Glutamatergic neuron (in vitro differentiated cells): ENCODE data around the gene CCDC74B. TPM values are rescaled to one million over a fixed set of nuclear protein-coding genes. Genes with fewer than 3 reads are reported as not detected.
"Not testable (repeated sequence)": the region's sequence is repeated elsewhere in the genome, so short reads cannot be mapped to it uniquely, and the experiment has no call there.

Experiments used
- DNase-seq: peaks from one replicate; pipeline ENCODE4 v3.0.0; 2022
- H3K27ac Mint-ChIP-seq: one replicate; pipeline ENCODE4 v1.8.0; 2020; ENCODE audit warnings: mild to moderate bottlenecking, mixed read lengths, inconsistent platforms; ENCODE audit not compliant: unreplicated experiment
- H3K27me3 Mint-ChIP-seq: one replicate; pipeline ENCODE4 v1.8.0; 2020; ENCODE audit warnings: mild to moderate bottlenecking, moderate library complexity, mixed read lengths, inconsistent platforms; ENCODE audit not compliant: unreplicated experiment
- H3K36me3 Mint-ChIP-seq: one replicate; pipeline ENCODE4 v1.8.0; 2020; ENCODE audit warnings: mild to moderate bottlenecking, mixed read lengths, inconsistent platforms; ENCODE audit not compliant: unreplicated experiment
- H3K4me1 Mint-ChIP-seq: one replicate; pipeline ENCODE4 v1.8.0; 2020; ENCODE audit warnings: mild to moderate bottlenecking, low read depth, mixed read lengths, inconsistent platforms; ENCODE audit not compliant: unreplicated experiment
- H3K4me3 Mint-ChIP-seq: one replicate; pipeline ENCODE4 v1.8.0; 2020; ENCODE audit warnings: mild to moderate bottlenecking, mixed read lengths, inconsistent platforms; ENCODE audit not compliant: unreplicated experiment
- H3K9me3 Mint-ChIP-seq: one replicate; pipeline ENCODE4 v1.8.0; 2020; ENCODE audit warnings: mild to moderate bottlenecking, moderate library complexity, mixed read lengths, inconsistent platforms; ENCODE audit not compliant: unreplicated experiment
- total RNA-seq: library from RNA; stranded (reverse); fragmentation: NEBNext Ultra II Directional; extraction: Animal tissue kit (Norgen Biotek cat#: 25700); gene quantifications from one replicate; pipeline ENCODE4 v1.2.1, GENCODE V29; 2021; ENCODE audit not compliant: unreplicated experiment
- TF ChIP-seq, protein P1 (sequence below): fragments of 200-600 bp; sonication (generic); IDR thresholded peaks from one replicate; pipeline ENCODE4 v1.5.0; 2021; ENCODE audit not compliant: partially characterized antibody, unreplicated experiment

CCDC74B gene
- total RNA-seq, 1 donor from 2014 or later, result 0.29 TPM

GRCh38 chr2:130186391-130186790 is 41.5 kb upstream of the CCDC74B start:
- DNase-seq, result no peak
- TF ChIP-seq, protein P1, sequence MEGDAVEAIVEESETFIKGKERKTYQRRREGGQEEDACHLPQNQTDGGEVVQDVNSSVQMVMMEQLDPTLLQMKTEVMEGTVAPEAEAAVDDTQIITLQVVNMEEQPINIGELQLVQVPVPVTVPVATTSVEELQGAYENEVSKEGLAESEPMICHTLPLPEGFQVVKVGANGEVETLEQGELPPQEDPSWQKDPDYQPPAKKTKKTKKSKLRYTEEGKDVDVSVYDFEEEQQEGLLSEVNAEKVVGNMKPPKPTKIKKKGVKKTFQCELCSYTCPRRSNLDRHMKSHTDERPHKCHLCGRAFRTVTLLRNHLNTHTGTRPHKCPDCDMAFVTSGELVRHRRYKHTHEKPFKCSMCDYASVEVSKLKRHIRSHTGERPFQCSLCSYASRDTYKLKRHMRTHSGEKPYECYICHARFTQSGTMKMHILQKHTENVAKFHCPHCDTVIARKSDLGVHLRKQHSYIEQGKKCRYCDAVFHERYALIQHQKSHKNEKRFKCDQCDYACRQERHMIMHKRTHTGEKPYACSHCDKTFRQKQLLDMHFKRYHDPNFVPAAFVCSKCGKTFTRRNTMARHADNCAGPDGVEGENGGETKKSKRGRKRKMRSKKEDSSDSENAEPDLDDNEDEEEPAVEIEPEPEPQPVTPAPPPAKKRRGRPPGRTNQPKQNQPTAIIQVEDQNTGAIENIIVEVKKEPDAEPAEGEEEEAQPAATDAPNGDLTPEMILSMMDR, result no peak
- no peak overlapping the region for H3K4me3 Mint-ChIP-seq
- no peak overlapping the region for H3K27ac Mint-ChIP-seq
- no peaks in the 10 kb centered on the region for H3K36me3 Mint-ChIP-seq
- H3K4me1 Mint-ChIP-seq, result peaks cover 18% of the 10 kb centered on the region
- peaks cover 10% of the 10 kb centered on the region for H3K27me3 Mint-ChIP-seq
- no peaks in the 10 kb centered on the region for H3K9me3 Mint-ChIP-seq

DNA sequence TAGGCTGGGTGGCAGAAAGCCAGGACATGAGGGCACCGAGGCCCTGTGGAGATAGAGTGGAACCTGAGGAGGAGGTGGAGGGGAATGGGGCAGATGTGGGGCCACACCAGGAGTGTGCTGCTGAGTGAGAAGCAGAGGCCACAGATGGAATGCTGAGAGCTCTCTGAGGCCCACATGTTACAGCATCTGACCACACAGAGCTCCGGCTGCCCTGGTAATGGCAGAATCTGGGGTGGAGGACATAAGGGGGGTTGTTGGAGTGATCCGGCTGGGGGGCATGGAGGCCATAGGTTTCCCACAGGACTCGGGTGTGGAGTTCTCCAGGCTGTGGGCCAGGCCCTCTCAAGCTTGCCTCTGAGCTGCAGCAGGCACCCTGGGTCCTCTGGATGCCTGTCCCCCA is 41.0 kb upstream of the CCDC74B start:
- H3K4me1 Mint-ChIP-seq, result peaks cover 18% of the 10 kb centered on the region

DNA sequence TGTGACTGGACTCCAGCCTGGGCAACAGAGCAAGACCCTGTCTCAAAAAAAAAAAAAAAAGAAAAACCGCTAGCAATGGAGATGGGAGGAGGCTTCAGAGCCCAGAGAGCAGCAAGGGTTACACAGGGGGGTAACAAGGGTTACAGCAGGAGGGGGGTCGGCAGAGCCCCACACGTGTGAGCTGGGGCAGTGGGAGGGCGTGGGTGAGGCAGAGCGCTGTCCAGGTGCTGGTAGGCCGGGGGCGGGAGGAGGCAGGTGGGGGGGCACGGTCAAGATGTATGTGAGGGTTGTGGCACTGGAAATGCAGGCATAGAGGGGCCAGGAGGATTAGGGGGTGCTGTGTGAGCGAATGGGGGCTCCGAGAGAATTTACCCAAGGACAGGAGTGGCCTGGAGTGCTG is 40.5 kb upstream of the CCDC74B start:
- TF ChIP-seq, protein P1, result no peak
- H3K4me1 Mint-ChIP-seq, result peaks cover 20% of the 10 kb centered on the region
- no peak overlapping the region for H3K4me3 Mint-ChIP-seq
- peaks cover 5% of the 10 kb centered on the region for H3K9me3 Mint-ChIP-seq
- H3K36me3 Mint-ChIP-seq, result no peaks in the 10 kb centered on the region
- no peak for DNase-seq
- H3K27ac Mint-ChIP-seq, result peak overlapping the region; percentile 28
- peaks cover 14% of the 10 kb centered on the region for H3K27me3 Mint-ChIP-seq

More for the DNA sequence above, 41.0 kb upstream of the CCDC74B start:
- Mint-ChIP-seq H3K27me3 (peaks cover 12% of the 10 kb centered on the region), H3K4me3 (no peak overlapping the region), H3K9me3 (peaks cover under 1% of the 10 kb centered on the region), H3K27ac (peak overlapping the region; percentile 28), H3K36me3 (no peaks in the 10 kb centered on the region)
- TF ChIP-seq, protein P1, result no peak
- no peak for DNase-seq

DNA sequence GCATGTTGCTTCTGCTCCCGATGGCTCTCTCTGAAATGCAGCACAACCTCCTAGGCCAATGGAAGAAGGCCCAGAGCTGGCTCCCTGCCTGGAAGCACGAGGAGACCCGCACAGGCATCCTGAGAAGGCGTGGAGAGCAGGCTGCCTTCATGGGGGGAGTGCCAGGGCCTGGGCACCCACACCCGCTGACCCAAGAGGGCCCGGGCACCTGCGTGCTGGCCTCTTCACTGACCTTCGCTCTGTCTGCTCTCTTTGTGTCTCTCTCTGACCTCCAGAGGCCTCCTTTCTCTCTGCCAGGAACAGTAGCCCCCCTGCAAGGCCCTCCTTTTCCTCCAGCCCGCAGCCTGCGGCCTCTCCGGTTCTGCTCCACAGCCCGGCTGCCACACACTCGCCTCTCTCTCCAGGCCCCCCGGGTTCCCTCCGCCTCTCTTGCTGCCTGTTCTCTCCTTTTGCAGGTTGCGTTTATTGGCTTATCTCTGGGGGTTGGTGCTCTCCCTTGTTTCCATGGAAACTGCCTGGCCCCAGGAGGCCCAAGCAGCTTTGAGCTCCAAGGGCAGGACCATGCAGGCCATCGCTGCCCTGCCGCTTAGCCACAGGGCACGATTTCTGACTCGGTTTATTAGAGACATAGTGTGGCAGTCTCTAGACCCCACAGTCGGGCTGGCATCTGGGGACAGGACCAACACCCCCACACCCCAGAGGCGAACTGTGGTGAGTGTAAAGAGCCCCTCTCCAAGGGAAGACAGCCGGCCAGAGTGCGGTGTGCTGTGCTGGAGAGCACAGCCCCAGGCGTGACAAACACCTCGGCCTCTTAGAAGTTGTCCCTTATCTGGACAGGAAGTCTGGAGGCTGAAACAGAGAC is 38.8 kb upstream of the CCDC74B start:
- H3K4me3 Mint-ChIP-seq, result peak overlapping the region; percentile 86
- H3K27me3 Mint-ChIP-seq, result peaks cover 14% of the 10 kb centered on the region
- DNase-seq, result peak; percentile 81
- H3K9me3 Mint-ChIP-seq, result peaks cover 5% of the 10 kb centered on the region
- H3K4me1 Mint-ChIP-seq, result peaks cover 20% of the 10 kb centered on the region
- TF ChIP-seq, protein P1, result no peak
- H3K36me3 Mint-ChIP-seq, result no peaks in the 10 kb centered on the region
- H3K27ac Mint-ChIP-seq, result peak overlapping the region; percentile 89

DNA sequence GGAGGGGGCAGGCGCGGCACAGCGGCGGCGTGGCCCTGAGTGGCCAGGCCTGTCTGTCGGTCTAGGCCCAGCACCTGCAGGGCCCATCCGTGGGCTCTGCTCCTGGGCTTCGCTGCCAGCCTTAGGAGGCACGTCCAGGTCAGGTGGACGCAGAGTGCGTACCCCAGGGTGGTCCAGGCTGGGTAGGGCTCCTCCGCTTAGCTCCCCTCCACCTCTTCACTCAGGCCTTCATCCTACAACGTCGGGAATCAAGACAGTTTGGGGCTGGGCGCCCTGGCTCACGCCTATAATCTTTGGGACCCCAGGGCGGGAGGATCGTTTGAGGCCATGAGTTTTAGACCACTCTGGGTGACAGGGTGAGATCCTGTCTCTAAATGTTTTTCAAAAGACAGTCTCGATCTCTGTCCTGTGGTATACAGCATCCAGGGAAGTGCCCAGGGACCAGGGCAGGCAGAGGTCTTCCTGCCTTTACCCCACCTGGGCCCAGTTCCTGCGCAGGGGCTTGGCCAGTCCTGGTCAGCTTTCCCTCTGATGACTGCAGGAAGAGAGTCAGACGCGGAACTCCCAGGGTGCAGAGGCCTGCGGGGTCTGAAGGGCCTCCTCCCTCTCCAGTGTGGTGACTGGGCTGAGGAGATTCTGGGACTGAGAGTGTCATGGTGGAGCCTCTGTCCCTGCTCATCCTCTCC is 38.1 kb upstream of the CCDC74B start:
- H3K36me3 Mint-ChIP-seq, H3K9me3 Mint-ChIP-seq, DNase-seq: not testable (repeated sequence)
- H3K27ac Mint-ChIP-seq, result peak overlapping the region; percentile 89
- H3K4me3 Mint-ChIP-seq, result peak overlapping the region; percentile 86
- H3K27me3 Mint-ChIP-seq, result peaks cover 14% of the 10 kb centered on the region
- H3K4me1 Mint-ChIP-seq, result peaks cover 16% of the 10 kb centered on the region
